H1 (cell line): ENCODE measurements around the gene HACD1.

Experiments used
- CTCF ChIP-seq, 3 experiments: IDR thresholded peaks; 1 replicate in 2 of 3; 2 replicates in 1 of 3; pipeline versions ENCODE4 v1.5.1 to v1.6.1; 2011; ENCODE audit warnings: low read length in 3 of 3, mild to moderate bottlenecking in 3 of 3, inconsistent platforms in 2 of 3, low read depth in 1 of 3, moderate library complexity in 1 of 3; ENCODE audit not compliant: insufficient read depth in 1 of 3; ENCODE audit errors: control extremely low read depth in 1 of 3
- GABPA ChIP-seq: IDR thresholded peaks from 2 replicates; pipeline ENCODE4 v1.6.1; 2011; ENCODE audit warnings: mild to moderate bottlenecking, low read length, moderate library complexity, borderline replicate concordance; ENCODE audit not compliant: insufficient read depth

GRCh38 chr10:17586821-17587234 is 30.3 kb downstream of the HACD1 start:
- TF ChIP-seq CTCF (IDR thresholded peaks at IDR 0.05; ENCODE audit: control extremely low read depth in 1 of 3, insufficient read depth in 1 of 3, low read depth in 1 of 3, low read length in 3 of 3) (no peak), GABPA (no peak)
